Kidney (tissue), 14 donors: Measurements from ENCODE around the gene GPR119. TPM values are rescaled to one million over a fixed set of nuclear protein-coding genes. Genes with fewer than 3 reads are reported as not detected.
A peak's percentile ranks its signal among the peaks of the same experiment; 100 is the strongest.

Source experiments
- DNase-seq, 5 donors: peaks; one replicate each; pipeline ENCODE4 v3.0.0-alpha.2; 2013 to 2020
- FAIRE-seq: peaks from 2 replicates; lab custom pipeline; 2012; peaks lifted over from hg19 to GRCh38; lab: Jason Lieb, UNC
- H3K27ac ChIP-seq, 2 donors: one replicate each; pipeline ENCODE4 v1.7.0; 2013; ENCODE audit warnings: low read depth in 2 of 2, low read length in 2 of 2, inconsistent platforms in 1 of 2
- H3K27me3 ChIP-seq: one replicate; pipeline ENCODE4 v1.7.1; 2013; ENCODE audit warnings: low read length, inconsistent platforms; ENCODE audit not compliant: control insufficient read depth, insufficient read depth
- H3K36me3 ChIP-seq, 3 donors: one replicate each; pipeline versions ENCODE4 v1.7.0 to v1.7.1; 2013; ENCODE audit warnings: low read length in 3 of 3, control low read depth in 1 of 3, inconsistent platforms in 1 of 3; ENCODE audit not compliant: insufficient read depth in 3 of 3, control insufficient read depth in 2 of 3
- H3K4me1 ChIP-seq, 3 donors: one replicate each; pipeline versions ENCODE4 v1.7.0 to v1.7.1; 2013; ENCODE audit warnings: low read length in 3 of 3, inconsistent platforms in 1 of 3, low read depth in 1 of 3; ENCODE audit not compliant: control insufficient read depth in 2 of 3, insufficient read depth in 2 of 3
- H3K4me3 ChIP-seq, 3 donors: one replicate each; pipeline versions ENCODE4 v1.7.0 to v1.8.1; 2013; ENCODE audit warnings: low read length in 3 of 3, control low read depth in 1 of 3, inconsistent platforms in 1 of 3
- H3K9ac ChIP-seq, 3 donors: one replicate each; pipeline versions ENCODE4 v1.7.0 to v1.7.1; 2013; ENCODE audit warnings: low read length in 3 of 3, control low read depth in 1 of 3, inconsistent platforms in 1 of 3
- H3K9me3 ChIP-seq, 3 donors: one replicate each; pipeline versions ENCODE4 v1.7.0 to v1.7.1; 2013; ENCODE audit warnings: low read length in 3 of 3, control low read depth in 1 of 3, inconsistent platforms in 1 of 3; ENCODE audit not compliant: control insufficient read depth in 2 of 3, insufficient read depth in 1 of 3
- intact Hi-C: fragments of 100-400 bp; cut with DNase I; formaldehyde crosslinking; loops from one replicate; pipeline ENCODE4 v1.11.1; 2022
- polyA plus RNA-seq: library from polyadenylated mRNA; stranded (reverse); fragments of 350-450 nt; fragmentation: Illumina TruSeq; extraction: RNeasy Lipid Tissue Mini Kit (QIAGEN cat#74804); gene quantifications from one replicate; pipeline ENCODE4 v1.2.3, GENCODE V29; 2014; ENCODE audit warnings: low read depth, low replicate concordance; ENCODE audit not compliant: insufficient read depth
- total RNA-seq: library from RNA; stranded (reverse); fragmentation: NEBNext Ultra II Directional; extraction: Animal tissue kit (Norgen Biotek cat#: 25700); gene quantifications from one replicate; pipeline ENCODE4 v1.2.1, GENCODE V29; 2021
- TF ChIP-seq, protein P1 (sequence below): IDR thresholded peaks from 3 replicates; pipeline ENCODE4 v1.5.1; 2012; ENCODE audit warnings: mild to moderate bottlenecking, moderate library complexity, borderline replicate concordance; ENCODE audit not compliant: insufficient read depth; ENCODE audit errors: extremely low read depth
- donor health status: control.
- donor health status: control.
- donor health status: control.
- donor health status: control.
- donor health status: control.
- donor health status: DM: yes; HTN: yes; CAD: no.
- donor health status: Normal renal cell carcinoma (clear cell type).

GPR119 gene
- total and polyA plus RNA-seq, 2 donors from 2014 or later = not detected

DNA sequence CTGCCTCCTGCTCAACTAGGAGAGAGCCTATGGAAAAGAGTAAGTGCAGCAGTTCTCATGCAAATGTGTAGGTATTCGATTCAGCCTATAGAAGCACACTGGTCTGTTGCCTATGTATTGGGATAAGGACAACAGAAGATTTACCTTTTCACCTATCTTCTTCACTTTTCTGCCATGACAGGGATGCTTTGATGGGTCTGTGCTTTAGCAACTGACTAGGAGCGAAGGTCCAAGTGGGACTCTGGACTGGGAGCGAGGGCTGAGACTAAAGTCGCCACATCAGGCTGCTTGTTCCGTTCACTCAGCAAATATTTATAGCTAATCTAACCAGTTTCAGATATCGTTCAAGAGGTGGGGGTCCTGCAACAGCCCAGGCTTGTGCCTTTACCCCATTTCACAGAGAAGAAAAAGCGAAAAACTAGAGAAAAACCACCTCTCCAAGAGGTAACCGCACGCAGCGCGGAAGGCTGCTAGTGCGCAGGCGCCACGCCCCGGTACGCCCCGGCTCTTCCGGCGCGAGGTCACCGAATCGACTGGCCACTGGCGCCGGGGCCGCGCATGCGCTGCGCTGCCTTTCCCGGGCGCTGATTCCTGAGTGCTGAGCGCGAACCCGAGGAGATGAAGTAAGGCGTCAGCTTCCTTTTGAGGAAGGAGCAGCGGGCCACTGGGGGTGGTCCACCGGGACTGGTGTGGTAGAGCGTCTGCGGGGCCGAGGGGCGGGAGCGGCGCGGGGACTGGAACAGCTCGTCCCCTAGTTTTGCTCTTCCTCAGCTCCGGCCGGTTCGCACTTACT, 16.1 kb upstream of the GPR119 start, which contains the start of gene RBMX2:
RBMX2 (plus strand) TSS at position 573 of the 793 bp plus-strand sequence; CDS start at position 619, 46 bp downstream.
- no peaks in the 10 kb centered on the region for H3K36me3 ChIP-seq
- H3K4me1 ChIP-seq = peaks cover 0 to 3% (median 0%) of the 10 kb centered on the region in 3 donors
- H3K9me3 ChIP-seq = no peaks in the 10 kb centered on the region
- peak within 1 kb of the TSS in 1 of 2 donors; percentile 71 for H3K27ac ChIP-seq
- DNase-seq (peak; percentile 76 to 90 (median 86)), FAIRE-seq (no peak)
- peak within 1 kb of the TSS; percentile 22 to 88 (median 83) for H3K9ac ChIP-seq
- peaks cover 1% of the 10 kb centered on the region for H3K27me3 ChIP-seq
- intact Hi-C loops = no loop called here
- TF ChIP-seq, protein P1, sequence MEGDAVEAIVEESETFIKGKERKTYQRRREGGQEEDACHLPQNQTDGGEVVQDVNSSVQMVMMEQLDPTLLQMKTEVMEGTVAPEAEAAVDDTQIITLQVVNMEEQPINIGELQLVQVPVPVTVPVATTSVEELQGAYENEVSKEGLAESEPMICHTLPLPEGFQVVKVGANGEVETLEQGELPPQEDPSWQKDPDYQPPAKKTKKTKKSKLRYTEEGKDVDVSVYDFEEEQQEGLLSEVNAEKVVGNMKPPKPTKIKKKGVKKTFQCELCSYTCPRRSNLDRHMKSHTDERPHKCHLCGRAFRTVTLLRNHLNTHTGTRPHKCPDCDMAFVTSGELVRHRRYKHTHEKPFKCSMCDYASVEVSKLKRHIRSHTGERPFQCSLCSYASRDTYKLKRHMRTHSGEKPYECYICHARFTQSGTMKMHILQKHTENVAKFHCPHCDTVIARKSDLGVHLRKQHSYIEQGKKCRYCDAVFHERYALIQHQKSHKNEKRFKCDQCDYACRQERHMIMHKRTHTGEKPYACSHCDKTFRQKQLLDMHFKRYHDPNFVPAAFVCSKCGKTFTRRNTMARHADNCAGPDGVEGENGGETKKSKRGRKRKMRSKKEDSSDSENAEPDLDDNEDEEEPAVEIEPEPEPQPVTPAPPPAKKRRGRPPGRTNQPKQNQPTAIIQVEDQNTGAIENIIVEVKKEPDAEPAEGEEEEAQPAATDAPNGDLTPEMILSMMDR = no peak
- peak within 1 kb of the TSS; percentile 90 to 96 (median 94) for H3K4me3 ChIP-seq

DNA sequence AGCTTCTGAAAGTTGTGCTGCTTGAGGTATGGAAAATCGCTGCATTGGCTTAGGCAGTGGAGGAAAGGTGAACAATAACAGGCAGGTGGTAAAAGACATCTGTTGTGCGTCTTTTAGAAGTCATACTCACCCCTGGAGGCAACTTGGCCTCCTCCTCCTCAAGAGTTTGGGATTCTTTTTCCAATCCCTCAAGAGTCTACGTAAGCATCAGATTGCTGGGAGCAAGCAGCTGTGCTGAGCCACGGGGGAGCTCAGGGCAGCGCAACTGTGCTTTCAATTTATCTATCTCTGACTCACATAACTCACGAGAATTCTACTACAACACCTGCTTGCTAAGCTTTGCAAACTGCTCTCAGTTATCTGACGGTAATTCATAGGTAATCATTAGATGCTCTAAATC, 9.9 kb upstream of the GPR119 start:
- Histone ChIP-seq H3K36me3 (no peaks in the 10 kb centered on the region), H3K4me1 (no peaks in the 10 kb centered on the region), H3K27ac (no peak overlapping the region), H3K9ac (no peak overlapping the region), H3K27me3 (peaks cover 2% of the 10 kb centered on the region), H3K9me3 (no peaks in the 10 kb centered on the region), H3K4me3 (no peak overlapping the region)
- TF ChIP-seq, protein P1 = no peak
- intact Hi-C loops = loop anchor here (10.0 kb wide), 1 partner anchor 519 kb away; no protein-coding TSS in a partner anchor
- DNase-seq (no peak), FAIRE-seq (no peak)

DNA sequence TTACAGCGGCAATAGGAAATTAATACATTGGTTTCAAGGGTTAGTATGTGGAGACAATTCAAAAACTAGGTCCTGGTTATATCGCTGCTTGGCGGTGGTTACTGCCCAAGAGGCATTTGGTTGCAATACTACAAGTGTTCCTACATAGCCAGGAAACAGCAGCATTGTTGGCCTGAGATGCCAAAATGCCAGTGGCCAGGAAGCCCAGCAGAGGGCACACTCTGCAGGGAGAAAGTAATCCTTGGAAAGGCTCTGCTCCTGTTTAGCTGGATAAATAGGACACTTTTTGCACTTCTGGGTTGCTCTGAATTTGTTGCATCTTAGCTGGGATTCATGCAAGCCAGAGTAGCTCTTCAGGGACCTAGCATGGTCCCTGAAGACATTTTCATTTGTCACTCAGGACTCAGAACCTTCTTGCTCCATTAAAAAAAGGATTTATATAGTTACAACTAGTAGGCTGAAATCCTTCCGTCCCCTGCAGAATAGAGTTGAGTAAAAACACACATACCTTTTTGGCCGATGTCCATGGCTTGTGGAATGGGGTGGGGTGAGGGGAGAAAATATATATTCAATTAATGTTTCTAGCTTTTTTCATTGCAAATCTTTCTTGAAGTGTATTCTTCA, 8.1 kb upstream of the GPR119 start:
- H3K9ac ChIP-seq = no peak overlapping the region
- no peaks in the 10 kb centered on the region for H3K9me3 ChIP-seq
- no peak overlapping the region for H3K27ac ChIP-seq
- no peak overlapping the region for H3K4me3 ChIP-seq
- TF ChIP-seq, protein P1 = peak; percentile 52
- intact Hi-C loops = loop anchor here (10.0 kb wide), 1 partner anchor 521 kb away; no protein-coding TSS in a partner anchor
- no peaks in the 10 kb centered on the region for H3K36me3 ChIP-seq
- FAIRE-seq = peak; percentile 68
- no peaks in the 10 kb centered on the region for H3K4me1 ChIP-seq
- DNase-seq = peak in 4 of 5 donors; percentile 43 to 70 (median 56)
- H3K27me3 ChIP-seq = peaks cover 2% of the 10 kb centered on the region
